Measurements from ENCODE around the gene WDR47.

- no peak for TF ChIP-seq CTCF (IDR thresholded peaks at IDR 0.05; ENCODE audit: low read length)
- no peak for TF ChIP-seq EZH2 (IDR thresholded peaks at IDR 0.05; ENCODE audit: borderline replicate concordance, low read length)
Measured at GRCh38 chr1:109025694-109026093, 16.2 kb downstream of the WDR47 start.

Data from OCI-LY1 (cell line).